Left ventricle myocardium superior (tissue), 1 donor: ENCODE measurements around the gene DUT. TPM values are rescaled to one million over a fixed set of nuclear protein-coding genes. Genes with fewer than 3 reads are reported as not detected.
"Not testable (repeated sequence)": the region's sequence is repeated elsewhere in the genome, so short reads cannot be mapped to it uniquely, and the experiment has no call there.

Source experiments
- ATAC-seq: fragments of 200-7000 bp; cut with Tn5 transposase; one replicate; pipeline ENCODE4 v1.9.1; 2020; ENCODE audit warnings: mild to moderate bottlenecking, moderate library complexity
- DNase-seq: peaks from one replicate; pipeline ENCODE4 v3.0.0-alpha.2; 2020
- intact Hi-C: fragments of 100-400 bp; cut with micrococcal nuclease; formaldehyde crosslinking; loops from one replicate; pipeline ENCODE4 v1.11.0; 2022
- total RNA-seq: library from RNA; stranded (reverse); fragmentation: NEBNext Ultra II Directional; extraction: Animal tissue kit (Norgen Biotek cat#: 25700); gene quantifications from one replicate; pipeline ENCODE4 v1.2.1, GENCODE V29; 2021
- donor health status: DM: no; HTN: yes; CAD: no; lungs with severe emphysema.

Gene DUT
- total RNA-seq, 1 donor from 2014 or later, result 77.2 TPM

GRCh38 chr15:48323294-48323693, 7.9 kb upstream of the DUT start:
- ATAC-seq (no peak), DNase-seq (no peak)
- intact Hi-C loops, result no loop called here

GRCh38 chr15:48324949-48325348, 6.3 kb upstream of the DUT start:
- ATAC-seq, result no peak
- no peak for DNase-seq
- intact Hi-C loops, result no loop called here

- no peak for ATAC-seq
- intact Hi-C loops, result no loop called here
- DNase-seq, result no peak
Observed at GRCh38 chr15:48325400-48325799, 5.8 kb upstream of the DUT start.

- DNase-seq, ATAC-seq, intact Hi-C loops: not testable (repeated sequence)
Observed at GRCh38 chr15:48326180-48326579, 5.0 kb upstream of the DUT start.

- DNase-seq, result no peak
- intact Hi-C loops, result no loop called here
- ATAC-seq, result no peak
Observed at GRCh38 chr15:48330105-48330785, 984 bp upstream of the DUT start.

GRCh38 chr15:48331796-48332641, 790 bp downstream of the DUT start:
- intact Hi-C loops, result no loop called here
- DNase-seq (peak; percentile 71), ATAC-seq (peak; percentile 85)

GRCh38 chr15:48332642-48333034, 1.4 kb downstream of the DUT start:
- ATAC-seq (no peak), DNase-seq (no peak)
- intact Hi-C loops, result no loop called here

- ATAC-seq, result no peak
- no peak for DNase-seq
- intact Hi-C loops, result no loop called here
Observed at GRCh38 chr15:48333540-48333939, 2.3 kb downstream of the DUT start.

GRCh38 chr15:48334260-48334659, 3.0 kb downstream of the DUT start:
- ATAC-seq (no peak), DNase-seq (no peak)
- intact Hi-C loops, result no loop called here

- ATAC-seq (no peak), DNase-seq (no peak)
- intact Hi-C loops, result no loop called here
Observed at GRCh38 chr15:48336940-48337339, 5.7 kb downstream of the DUT start.

GRCh38 chr15:48337607-48338006, 6.4 kb downstream of the DUT start:
- DNase-seq, result no peak
- intact Hi-C loops, result no loop called here
- no peak for ATAC-seq

GRCh38 chr15:48340111-48340510, 8.9 kb downstream of the DUT start:
- DNase-seq, result no peak

GRCh38 chr15:48343865-48344264, 12.6 kb downstream of the DUT start:
- intact Hi-C loops, result no loop called here
- ATAC-seq (no peak), DNase-seq (no peak)

More at GRCh38 chr15:48340111-48340510, 8.9 kb downstream of the DUT start:
- intact Hi-C loops, result no loop called here
- ATAC-seq, result no peak

- DNase-seq, result no peak
- ATAC-seq, result no peak
- intact Hi-C loops, result no loop called here
Observed at GRCh38 chr15:48345516-48345915, 14.3 kb downstream of the DUT start.

- intact Hi-C loops, result loop anchor here (10.0 kb wide), 1 partner anchor 442 kb away; no protein-coding TSS in a partner anchor
- DNase-seq (no peak), ATAC-seq (peak; percentile 74)
Observed at GRCh38 chr15:48352474-48353072, 21.3 kb downstream of the DUT start.

- peak; percentile 23 for ATAC-seq
Observed at GRCh38 chr15:48354694-48355303, 23.6 kb downstream of the DUT start.

GRCh38 chr15:48355377-48355776, 24.1 kb downstream of the DUT start:
- ATAC-seq, result peak; percentile 35
- intact Hi-C loops, result loop anchor here (10.0 kb wide), 1 partner anchor 439 kb away; no protein-coding TSS in a partner anchor
- no peak for DNase-seq

More at GRCh38 chr15:48354694-48355303, 23.6 kb downstream of the DUT start:
- no peak for DNase-seq
- intact Hi-C loops, result loop anchor here (10.0 kb wide), 1 partner anchor 440 kb away; no protein-coding TSS in a partner anchor

- peak; percentile 70 for ATAC-seq
- DNase-seq, result no peak
- intact Hi-C loops, result loop anchor here (10.0 kb wide), 1 partner anchor 436 kb away; no protein-coding TSS in a partner anchor
Observed at GRCh38 chr15:48358229-48359152, 27.3 kb downstream of the DUT start.
